Measurements from ENCODE around the gene WIPF3.
A peak's percentile ranks its signal among the peaks of the same experiment; 100 is the strongest.

Gene WIPF3

DNA sequence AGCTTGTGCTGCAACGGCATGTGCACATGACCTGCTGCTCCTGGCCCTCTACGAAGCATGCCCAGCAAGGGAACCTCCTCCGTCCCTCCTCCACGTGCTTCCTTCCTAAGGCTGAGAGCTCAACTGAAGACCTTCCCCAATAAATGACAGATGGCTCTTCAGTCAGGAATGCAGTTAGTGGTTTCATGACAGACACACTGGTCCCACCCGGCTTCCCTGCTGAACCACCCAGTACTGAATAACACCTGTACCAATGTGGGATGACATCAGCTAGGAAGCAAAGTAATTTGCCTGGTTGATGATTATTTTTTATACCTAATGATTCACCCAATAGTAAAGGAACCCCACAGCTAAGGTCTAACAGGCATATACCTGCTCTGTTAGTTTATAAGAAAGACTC lies 114.2 kb downstream of the WIPF3 start:
- H3K4me1 ChIP-seq (ENCODE audit: insufficient read depth, insufficient read length): peaks cover 4% of the 10 kb centered on the region
- H3K4me3 ChIP-seq (ENCODE audit: insufficient read length, low read depth): no peak overlapping the region
- no peaks in the 10 kb centered on the region for H3K9me3 ChIP-seq (ENCODE audit: insufficient read depth, low read length)
- TF ChIP-seq ZNF274 (IDR thresholded peaks at IDR 0.05; ENCODE audit: low read depth, low read length) (no peak), SUZ12 (IDR thresholded peaks at IDR 0.05; ENCODE audit: extremely low read depth, insufficient read depth, insufficient read length) (no peak), YY1 (IDR thresholded peaks at IDR 0.05; ENCODE audit: insufficient read depth, insufficient read length) (no peak)
- no peak overlapping the region for H3K9ac ChIP-seq (ENCODE audit: insufficient read length, low read depth)
- H3K36me3 ChIP-seq (ENCODE audit: insufficient read depth, insufficient read length, low read length): peaks cover 71% of the 10 kb centered on the region
- H3K27me3 ChIP-seq (ENCODE audit: insufficient read depth, insufficient read length): no peaks in the 10 kb centered on the region
- no peak for DNase-seq (ENCODE audit: low read depth, low spot score)

DNA sequence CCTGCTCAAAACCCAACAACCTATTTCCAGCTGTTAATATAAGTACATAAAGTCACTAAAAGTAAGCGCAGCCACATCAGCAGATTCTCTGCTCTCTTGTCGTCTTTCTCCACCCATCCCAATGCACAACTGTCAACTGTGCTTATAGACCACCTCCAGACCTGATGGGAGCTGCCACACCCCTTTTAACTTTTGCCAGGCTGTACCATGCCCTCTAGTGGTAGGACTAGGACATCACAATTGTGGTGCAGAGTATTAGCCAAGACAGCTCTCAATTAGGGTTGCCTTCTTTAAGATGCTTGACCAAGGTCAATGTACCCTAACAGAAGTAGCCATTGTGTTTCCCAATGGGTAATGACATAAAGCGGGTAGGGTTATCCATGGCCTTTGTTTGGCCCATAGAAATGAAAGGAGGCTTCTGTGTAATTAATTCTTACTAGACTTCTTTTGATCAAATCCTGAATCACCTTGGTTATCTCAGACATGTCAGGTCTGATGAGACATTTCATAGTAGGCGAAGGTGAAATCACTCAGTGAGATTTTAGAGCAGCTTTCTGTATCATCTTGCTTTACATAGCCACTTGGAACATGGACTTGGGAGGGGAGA lies 115.2 kb downstream of the WIPF3 start:
- Histone ChIP-seq H3K9ac (ENCODE audit: insufficient read length, low read depth) (no peak overlapping the region), H3K4me1 (ENCODE audit: insufficient read depth, insufficient read length) (peaks cover 4% of the 10 kb centered on the region), H3K4me3 (ENCODE audit: insufficient read length, low read depth) (no peak overlapping the region), H3K36me3 (ENCODE audit: insufficient read depth, insufficient read length, low read length) (peaks cover 80% of the 10 kb centered on the region), H3K9me3 (ENCODE audit: insufficient read depth, low read length) (no peaks in the 10 kb centered on the region), H3K27me3 (ENCODE audit: insufficient read depth, insufficient read length) (no peaks in the 10 kb centered on the region)
- TF ChIP-seq ZNF274 (IDR thresholded peaks at IDR 0.05; ENCODE audit: low read depth, low read length) (no peak), SUZ12 (IDR thresholded peaks at IDR 0.05; ENCODE audit: extremely low read depth, insufficient read depth, insufficient read length) (no peak), YY1 (IDR thresholded peaks at IDR 0.05; ENCODE audit: insufficient read depth, insufficient read length) (no peak)
- DNase-seq (ENCODE audit: low read depth, low spot score): peak; percentile 80

DNA sequence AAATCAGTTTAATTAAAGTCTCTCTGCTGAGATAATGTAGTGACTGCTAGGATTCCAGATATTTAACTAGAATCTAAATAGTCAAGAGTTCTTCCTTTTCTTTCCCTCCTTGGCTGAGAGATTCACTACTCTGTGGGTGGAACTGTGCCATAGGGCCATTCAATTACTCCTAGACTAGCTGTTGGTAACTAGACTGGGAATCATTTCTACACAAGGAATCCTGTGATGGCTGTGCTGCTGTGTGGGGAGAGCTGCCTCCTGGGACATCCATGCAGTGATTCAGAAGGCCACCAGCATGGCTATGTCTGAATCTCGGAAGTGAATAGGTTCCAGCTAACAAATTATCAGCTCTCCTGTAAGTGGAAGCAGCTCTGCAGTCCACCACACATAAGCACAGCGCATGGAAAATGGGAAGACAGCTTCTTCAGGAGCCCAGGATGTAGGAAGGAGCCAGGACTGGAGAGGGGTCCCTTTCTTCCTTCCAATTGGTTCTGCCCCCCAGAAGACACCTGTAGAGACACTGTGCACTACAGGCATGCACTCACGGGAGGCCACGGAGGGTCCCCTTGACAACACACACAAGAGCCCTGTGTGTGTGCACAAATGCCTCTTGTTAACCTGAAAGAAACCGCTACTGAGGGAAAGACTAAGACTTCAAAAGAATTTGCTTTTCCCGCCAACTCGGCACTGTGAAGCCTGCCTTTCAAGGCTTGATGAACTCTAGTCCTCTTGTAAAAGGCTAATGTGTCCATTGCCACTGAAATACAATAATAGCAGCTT lies 116.8 kb downstream of the WIPF3 start:
- peaks cover 91% of the 10 kb centered on the region for H3K36me3 ChIP-seq (ENCODE audit: insufficient read depth, insufficient read length, low read length)
- peaks cover 4% of the 10 kb centered on the region for H3K4me1 ChIP-seq (ENCODE audit: insufficient read depth, insufficient read length)
- no peaks in the 10 kb centered on the region for H3K27me3 ChIP-seq (ENCODE audit: insufficient read depth, insufficient read length)
- TF ChIP-seq ZNF274 (IDR thresholded peaks at IDR 0.05; ENCODE audit: low read depth, low read length): no peak
- DNase-seq (ENCODE audit: low read depth, low spot score): no peak
- H3K9ac ChIP-seq (ENCODE audit: insufficient read length, low read depth): no peak overlapping the region
- no peak overlapping the region for H3K4me3 ChIP-seq (ENCODE audit: insufficient read length, low read depth)
- H3K9me3 ChIP-seq (ENCODE audit: insufficient read depth, low read length): no peaks in the 10 kb centered on the region

DNA sequence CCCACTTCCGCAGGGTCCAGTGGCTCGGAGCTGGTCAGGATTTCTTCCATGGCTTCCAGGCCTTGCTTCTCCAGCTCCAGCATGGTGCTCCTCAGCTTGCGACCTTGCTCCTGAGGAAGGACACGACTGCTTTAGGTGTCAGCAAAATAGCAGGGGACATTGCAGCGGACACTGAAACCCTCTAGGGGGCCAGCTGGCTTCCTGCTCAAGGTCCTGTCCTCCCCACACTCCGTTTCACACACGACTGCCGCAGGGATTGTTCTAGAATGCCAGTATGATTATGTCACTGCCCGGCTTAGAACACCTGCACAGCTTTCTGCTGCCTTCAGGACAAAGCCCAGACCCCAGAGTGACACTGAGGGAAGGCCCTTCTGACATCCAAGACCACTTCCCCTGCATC lies 117.7 kb downstream of the WIPF3 start:
- Histone ChIP-seq H3K36me3 (ENCODE audit: insufficient read depth, insufficient read length, low read length) (peaks cover 91% of the 10 kb centered on the region), H3K9me3 (ENCODE audit: insufficient read depth, low read length) (no peaks in the 10 kb centered on the region), H3K9ac (ENCODE audit: insufficient read length, low read depth) (no peak overlapping the region), H3K4me1 (ENCODE audit: insufficient read depth, insufficient read length) (peaks cover 4% of the 10 kb centered on the region), H3K27me3 (ENCODE audit: insufficient read depth, insufficient read length) (no peaks in the 10 kb centered on the region), H3K4me3 (ENCODE audit: insufficient read length, low read depth) (no peak overlapping the region)
- TF ChIP-seq YY1 (IDR thresholded peaks at IDR 0.05; ENCODE audit: insufficient read depth, insufficient read length): no peak
- no peak for TF ChIP-seq ZNF274 (IDR thresholded peaks at IDR 0.05; ENCODE audit: low read depth, low read length)
- no peak for TF ChIP-seq SUZ12 (IDR thresholded peaks at IDR 0.05; ENCODE audit: extremely low read depth, insufficient read depth, insufficient read length)
- no peak for DNase-seq (ENCODE audit: low read depth, low spot score)

DNA sequence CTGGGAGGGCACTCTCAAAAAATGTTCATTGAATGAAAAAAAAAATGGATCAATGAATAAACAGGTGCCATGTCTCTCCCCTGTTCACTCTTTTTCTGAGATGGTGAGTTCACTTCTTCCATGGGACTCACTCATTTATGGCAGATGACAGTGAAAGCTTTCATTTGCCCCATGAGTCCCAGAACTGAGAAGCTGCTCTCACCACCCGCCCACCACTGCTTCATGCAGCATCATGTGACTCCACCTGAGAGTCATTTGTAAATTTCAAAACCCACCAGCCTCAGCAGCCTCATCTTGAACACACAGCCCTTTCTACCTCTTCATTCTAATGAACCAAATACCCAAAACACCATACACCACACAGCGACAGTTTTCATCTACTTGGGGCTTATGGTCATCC lies 118.4 kb downstream of the WIPF3 start:
- Histone ChIP-seq H3K9me3 (ENCODE audit: insufficient read depth, low read length) (no peaks in the 10 kb centered on the region), H3K4me3 (ENCODE audit: insufficient read length, low read depth) (no peak overlapping the region), H3K9ac (ENCODE audit: insufficient read length, low read depth) (no peak overlapping the region), H3K36me3 (ENCODE audit: insufficient read depth, insufficient read length, low read length) (peaks cover 91% of the 10 kb centered on the region), H3K4me1 (ENCODE audit: insufficient read depth, insufficient read length) (peaks cover 4% of the 10 kb centered on the region), H3K27me3 (ENCODE audit: insufficient read depth, insufficient read length) (no peaks in the 10 kb centered on the region)
- no peak for TF ChIP-seq ZNF274 (IDR thresholded peaks at IDR 0.05; ENCODE audit: low read depth, low read length)
- no peak for TF ChIP-seq YY1 (IDR thresholded peaks at IDR 0.05; ENCODE audit: insufficient read depth, insufficient read length)
- TF ChIP-seq SUZ12 (IDR thresholded peaks at IDR 0.05; ENCODE audit: extremely low read depth, insufficient read depth, insufficient read length): no peak
- no peak for DNase-seq (ENCODE audit: low read depth, low spot score)

DNA sequence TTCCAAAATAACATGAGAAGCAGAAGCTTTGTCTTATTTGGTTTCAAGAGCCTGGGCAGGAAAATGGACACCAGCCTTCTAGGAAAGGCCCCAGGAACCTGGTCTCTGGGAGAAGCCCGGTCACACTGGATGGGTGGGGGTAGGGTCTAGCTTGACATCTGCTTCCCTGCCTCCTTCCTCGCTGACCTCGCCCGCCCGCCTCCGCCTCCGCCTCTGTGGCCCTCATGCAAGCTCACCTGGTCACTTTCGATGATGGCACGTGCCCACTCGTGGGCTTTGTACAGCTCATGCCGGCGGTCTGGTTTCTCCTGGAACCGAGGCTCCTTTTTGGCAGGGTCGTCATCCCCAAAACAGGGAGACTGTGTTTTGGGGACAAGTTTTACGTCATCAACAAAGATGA lies 119.9 kb downstream of the WIPF3 start:
- TF ChIP-seq ZNF274 (IDR thresholded peaks at IDR 0.05; ENCODE audit: low read depth, low read length) (no peak), SUZ12 (IDR thresholded peaks at IDR 0.05; ENCODE audit: extremely low read depth, insufficient read depth, insufficient read length) (no peak), YY1 (IDR thresholded peaks at IDR 0.05; ENCODE audit: insufficient read depth, insufficient read length) (no peak)
- Histone ChIP-seq H3K9ac (ENCODE audit: insufficient read length, low read depth) (no peak overlapping the region), H3K36me3 (ENCODE audit: insufficient read depth, insufficient read length, low read length) (peaks cover 93% of the 10 kb centered on the region), H3K4me1 (ENCODE audit: insufficient read depth, insufficient read length) (peaks cover 6% of the 10 kb centered on the region), H3K27me3 (ENCODE audit: insufficient read depth, insufficient read length) (no peaks in the 10 kb centered on the region), H3K9me3 (ENCODE audit: insufficient read depth, low read length) (no peaks in the 10 kb centered on the region), H3K4me3 (ENCODE audit: insufficient read length, low read depth) (no peak overlapping the region)
- DNase-seq (ENCODE audit: low read depth, low spot score): no peak

DNA sequence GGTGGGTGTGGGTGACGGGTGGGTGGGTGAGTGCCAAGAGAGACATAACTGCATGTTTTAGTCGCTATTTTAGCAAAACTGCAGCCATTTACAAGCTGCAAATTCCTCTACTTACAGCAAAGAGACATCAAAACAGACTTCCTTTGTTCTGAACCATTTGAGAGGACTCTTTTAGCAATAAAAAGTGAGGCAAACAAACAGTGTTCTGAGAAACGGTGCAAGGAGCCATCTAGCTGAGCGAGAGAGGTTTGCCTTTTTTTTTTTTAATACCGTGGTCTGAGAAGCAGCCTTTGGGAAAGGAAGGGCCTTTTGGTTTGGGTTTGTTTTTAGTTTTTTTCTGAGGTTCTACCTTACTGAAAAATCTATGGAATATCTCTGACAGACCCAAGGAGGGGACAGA lies 120.4 kb downstream of the WIPF3 start:
- Histone ChIP-seq H3K9ac (ENCODE audit: insufficient read length, low read depth) (no peak overlapping the region), H3K9me3 (ENCODE audit: insufficient read depth, low read length) (no peaks in the 10 kb centered on the region), H3K4me1 (ENCODE audit: insufficient read depth, insufficient read length) (peaks cover 6% of the 10 kb centered on the region), H3K36me3 (ENCODE audit: insufficient read depth, insufficient read length, low read length) (peaks cover 94% of the 10 kb centered on the region), H3K27me3 (ENCODE audit: insufficient read depth, insufficient read length) (no peaks in the 10 kb centered on the region), H3K4me3 (ENCODE audit: insufficient read length, low read depth) (no peak overlapping the region)
- no peak for DNase-seq (ENCODE audit: low read depth, low spot score)
- TF ChIP-seq ZNF274 (IDR thresholded peaks at IDR 0.05; ENCODE audit: low read depth, low read length): no peak
- no peak for TF ChIP-seq YY1 (IDR thresholded peaks at IDR 0.05; ENCODE audit: insufficient read depth, insufficient read length)
- TF ChIP-seq SUZ12 (IDR thresholded peaks at IDR 0.05; ENCODE audit: extremely low read depth, insufficient read depth, insufficient read length): no peak
